SJSA1 (cell line): ENCODE measurements around the gene NLRP1. TPM values are rescaled to one million over a fixed set of nuclear protein-coding genes. Genes with fewer than 3 reads are reported as not detected.

Experiments
- DNase-seq, 2 experiments: peaks; one replicate each; pipeline ENCODE4 v3.0.0-alpha.2; 2015 to 2020; ENCODE audit warnings: low spot score in 2 of 2, low read depth in 1 of 2
- H3K27ac ChIP-seq: fragments of 250-450 bp; sonication (Bioruptor Pico); 2 replicates; pipeline ENCODE4 v1.5.1; 2020; ENCODE audit warnings: mild to moderate bottlenecking, moderate library complexity
- H3K27me3 ChIP-seq: fragments of 250-450 bp; sonication (Bioruptor Pico); replicated peaks from 2 replicates; pipeline ENCODE4 v1.5.1; 2020; ENCODE audit warnings: mild to moderate bottlenecking, moderate library complexity
- H3K36me3 ChIP-seq: fragments of 250-450 bp; sonication (Bioruptor Pico); 2 replicates; pipeline ENCODE4 v1.5.1; 2020; ENCODE audit warnings: mild to moderate bottlenecking
- H3K4me1 ChIP-seq: fragments of 250-450 bp; sonication (Bioruptor Pico); replicated peaks from 2 replicates; pipeline ENCODE4 v1.6.1; 2021; ENCODE audit warnings: mild to moderate bottlenecking
- H3K4me3 ChIP-seq: fragments of 250-450 bp; sonication (Bioruptor Pico); 2 replicates; pipeline ENCODE4 v1.5.1; 2020; ENCODE audit warnings: mild to moderate bottlenecking
- H3K9me3 ChIP-seq: fragments of 250-450 bp; sonication (Bioruptor Pico); replicated peaks from 2 replicates; pipeline ENCODE4 v1.5.1; 2020; ENCODE audit warnings: mild to moderate bottlenecking
- total RNA-seq: library from RNA; depleted of rRNA; stranded (reverse); fragments of >200 nt; shearing (Covaris generic); gene quantifications from 2 replicates; pipeline ENCODE4 v1.2.3, GENCODE V29; 2014

NLRP1 gene
- total RNA-seq, 1 experiment from 2014 or later, result 48.2 TPM

DNA sequence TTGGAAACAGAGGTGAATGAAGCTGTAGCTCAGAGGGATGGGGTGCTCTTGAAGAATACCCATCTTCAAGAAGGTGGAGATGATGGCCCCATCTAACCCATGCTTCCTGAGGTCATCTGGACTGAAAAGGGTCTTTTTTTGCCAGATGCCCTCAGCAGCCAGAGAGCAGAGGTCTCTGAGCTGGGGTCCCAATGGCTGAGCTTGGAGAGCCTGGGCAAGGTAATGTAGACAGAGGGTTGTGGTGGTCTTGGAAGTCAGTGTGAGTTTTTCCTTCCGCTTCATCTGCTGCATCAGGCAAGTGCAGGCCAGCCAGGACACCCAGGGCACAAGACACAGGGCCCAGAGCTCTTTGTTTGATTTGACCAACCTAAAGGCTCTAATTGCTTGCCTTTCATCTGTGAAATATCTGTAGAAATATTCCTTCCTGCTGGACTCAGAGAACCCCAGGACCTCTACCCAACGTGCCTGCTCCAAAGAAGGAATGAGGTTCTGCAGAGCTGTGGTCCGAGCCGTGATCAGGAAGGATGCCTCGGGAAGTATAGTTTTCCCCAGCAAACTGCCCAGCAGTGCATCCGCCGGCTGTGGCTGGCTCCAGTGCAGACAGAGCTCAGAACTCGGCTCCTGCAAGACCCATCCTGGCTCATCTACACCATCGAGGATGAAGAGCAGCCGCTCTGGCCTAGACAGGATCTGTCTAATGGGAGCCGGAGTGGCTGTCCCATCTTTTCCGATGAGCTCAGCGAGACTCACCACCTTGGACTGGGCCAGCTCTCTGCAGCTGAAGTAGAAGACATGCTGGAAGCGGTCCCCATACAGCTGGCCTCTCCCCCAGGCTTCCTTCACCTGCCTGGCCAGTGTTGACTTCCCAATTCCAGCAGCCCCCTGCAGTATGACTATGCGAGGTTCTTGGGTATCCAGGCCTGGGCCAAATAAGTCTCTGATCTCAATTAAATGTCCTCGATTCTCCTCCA, 25.2 kb downstream of the NLRP1 start:
- Histone ChIP-seq H3K9me3 (no peaks in the 10 kb centered on the region), H3K4me3 (no peak overlapping the region), H3K27ac (no peak overlapping the region), H3K27me3 (no peaks in the 10 kb centered on the region), H3K4me1 (no peaks in the 10 kb centered on the region), H3K36me3 (no peaks in the 10 kb centered on the region)
- no peak for DNase-seq

DNA sequence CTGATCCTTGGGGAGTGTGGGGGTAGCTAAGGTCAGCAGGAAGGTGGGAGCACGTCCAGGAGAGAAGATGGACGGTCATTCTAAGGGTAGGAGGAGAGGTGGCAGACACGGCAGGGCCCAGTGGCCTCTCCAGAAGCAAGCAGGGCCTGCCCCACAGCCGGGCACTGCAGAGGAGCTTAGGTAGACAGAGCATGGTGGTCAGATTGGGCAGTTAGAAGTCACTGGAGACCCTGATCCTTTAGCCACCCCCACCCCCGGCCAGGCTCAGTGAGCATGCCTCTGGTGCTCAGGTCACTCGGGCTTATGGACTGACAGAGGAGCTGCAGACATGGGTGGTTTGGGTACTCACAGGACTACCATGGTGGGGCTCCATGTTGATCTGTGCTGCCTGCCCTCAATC, 26.3 kb downstream of the NLRP1 start:
- H3K27ac ChIP-seq, result no peak overlapping the region

GRCh38 chr17:5557485-5557884, 26.8 kb downstream of the NLRP1 start:
- H3K9me3 ChIP-seq, result no peaks in the 10 kb centered on the region
- H3K4me3 ChIP-seq, result no peak overlapping the region
- no peak overlapping the region for H3K27ac ChIP-seq
- H3K4me1 ChIP-seq, result no peaks in the 10 kb centered on the region
- no peaks in the 10 kb centered on the region; the same call in 1 of the 2 replicates for H3K36me3 ChIP-seq
- no peak for DNase-seq
- H3K27me3 ChIP-seq, result no peaks in the 10 kb centered on the region

More for the DNA sequence above, 26.3 kb downstream of the NLRP1 start:
- no peak for DNase-seq
- no peaks in the 10 kb centered on the region for H3K9me3 ChIP-seq
- H3K36me3 ChIP-seq, result no peaks in the 10 kb centered on the region
- no peaks in the 10 kb centered on the region for H3K4me1 ChIP-seq
- H3K27me3 ChIP-seq, result no peaks in the 10 kb centered on the region
- no peak overlapping the region for H3K4me3 ChIP-seq

- no peak for DNase-seq
- Histone ChIP-seq H3K4me3 (no peak overlapping the region), H3K36me3 (no peaks in the 10 kb centered on the region; the same call in 1 of the 2 replicates), H3K27ac (no peak overlapping the region), H3K27me3 (no peaks in the 10 kb centered on the region), H3K9me3 (no peaks in the 10 kb centered on the region), H3K4me1 (no peaks in the 10 kb centered on the region)
These were observed 29.1 kb downstream of the NLRP1 start for GRCh38 chr17:5555254-5555653.

- H3K9me3 ChIP-seq, result no peaks in the 10 kb centered on the region
- no peak for DNase-seq
- no peaks in the 10 kb centered on the region for H3K27me3 ChIP-seq
- H3K4me3 ChIP-seq, result no peak overlapping the region
- no peaks in the 10 kb centered on the region for H3K4me1 ChIP-seq
- H3K27ac ChIP-seq, result no peak overlapping the region
- no peaks in the 10 kb centered on the region; the same call in 1 of the 2 replicates for H3K36me3 ChIP-seq
These were observed 30.8 kb downstream of the NLRP1 start for GRCh38 chr17:5553479-5553878.

GRCh38 chr17:5552841-5553240, 31.5 kb downstream of the NLRP1 start:
- Histone ChIP-seq H3K9me3 (no peaks in the 10 kb centered on the region), H3K4me1 (no peaks in the 10 kb centered on the region), H3K27ac (no peak overlapping the region), H3K27me3 (no peaks in the 10 kb centered on the region), H3K36me3 (no peaks in the 10 kb centered on the region; the same call in 1 of the 2 replicates), H3K4me3 (no peak overlapping the region)
- DNase-seq, result no peak

GRCh38 chr17:5545051-5545987, 39.0 kb downstream of the NLRP1 start:
- H3K4me3 ChIP-seq, result no peak overlapping the region
- H3K4me1 ChIP-seq, result peaks cover 16% of the 10 kb centered on the region
- DNase-seq, result peak; percentile 58 to 72
- H3K36me3 ChIP-seq, result no peaks in the 10 kb centered on the region
- no peak overlapping the region for H3K27ac ChIP-seq
- no peaks in the 10 kb centered on the region for H3K9me3 ChIP-seq
- H3K27me3 ChIP-seq, result no peaks in the 10 kb centered on the region

GRCh38 chr17:5544115-5544514, 40.2 kb downstream of the NLRP1 start:
- Histone ChIP-seq H3K4me3 (no peak overlapping the region), H3K4me1 (peaks cover 16% of the 10 kb centered on the region), H3K9me3 (no peaks in the 10 kb centered on the region), H3K27me3 (no peaks in the 10 kb centered on the region), H3K27ac (no peak overlapping the region), H3K36me3 (no peaks in the 10 kb centered on the region)
- no peak for DNase-seq

GRCh38 chr17:5541610-5542202, 42.6 kb downstream of the NLRP1 start:
- Histone ChIP-seq H3K4me1 (peaks cover 16% of the 10 kb centered on the region), H3K27ac (no peak overlapping the region), H3K36me3 (no peaks in the 10 kb centered on the region), H3K27me3 (no peaks in the 10 kb centered on the region), H3K9me3 (no peaks in the 10 kb centered on the region), H3K4me3 (no peak overlapping the region)
- no peak for DNase-seq

GRCh38 chr17:5540321-5540720, 44.0 kb downstream of the NLRP1 start:
- no peak overlapping the region for H3K27ac ChIP-seq
- H3K27me3 ChIP-seq, result no peaks in the 10 kb centered on the region
- H3K4me3 ChIP-seq, result no peak overlapping the region
- no peaks in the 10 kb centered on the region for H3K9me3 ChIP-seq
- no peak for DNase-seq
- H3K4me1 ChIP-seq, result peaks cover 3% of the 10 kb centered on the region
- H3K36me3 ChIP-seq, result no peaks in the 10 kb centered on the region

DNA sequence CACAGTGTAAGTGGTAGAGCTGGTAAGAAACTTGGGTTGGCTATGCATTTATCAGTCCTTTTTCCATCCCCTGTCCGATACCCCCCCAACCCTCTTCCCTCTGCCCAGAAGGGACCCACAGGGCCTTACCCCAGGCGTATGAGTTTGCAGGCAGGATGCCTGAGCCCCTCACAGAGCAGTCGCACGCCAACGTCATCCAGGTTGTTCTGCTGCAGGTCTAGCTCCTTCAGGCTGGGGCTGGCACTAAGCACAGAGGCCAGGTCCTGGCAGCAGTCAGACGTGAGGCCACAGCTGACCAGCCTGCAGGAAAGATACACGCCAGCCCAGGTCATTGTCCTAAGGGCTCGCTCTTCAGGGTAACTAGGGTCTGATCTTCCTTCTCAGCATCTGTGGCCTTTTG, 45.0 kb downstream of the NLRP1 start:
- H3K4me1 ChIP-seq, result no peaks in the 10 kb centered on the region
- no peaks in the 10 kb centered on the region for H3K27me3 ChIP-seq
- no peaks in the 10 kb centered on the region for H3K9me3 ChIP-seq
- no peak for DNase-seq
- no peak overlapping the region for H3K4me3 ChIP-seq
- no peaks in the 10 kb centered on the region for H3K36me3 ChIP-seq
- no peak overlapping the region for H3K27ac ChIP-seq

DNA sequence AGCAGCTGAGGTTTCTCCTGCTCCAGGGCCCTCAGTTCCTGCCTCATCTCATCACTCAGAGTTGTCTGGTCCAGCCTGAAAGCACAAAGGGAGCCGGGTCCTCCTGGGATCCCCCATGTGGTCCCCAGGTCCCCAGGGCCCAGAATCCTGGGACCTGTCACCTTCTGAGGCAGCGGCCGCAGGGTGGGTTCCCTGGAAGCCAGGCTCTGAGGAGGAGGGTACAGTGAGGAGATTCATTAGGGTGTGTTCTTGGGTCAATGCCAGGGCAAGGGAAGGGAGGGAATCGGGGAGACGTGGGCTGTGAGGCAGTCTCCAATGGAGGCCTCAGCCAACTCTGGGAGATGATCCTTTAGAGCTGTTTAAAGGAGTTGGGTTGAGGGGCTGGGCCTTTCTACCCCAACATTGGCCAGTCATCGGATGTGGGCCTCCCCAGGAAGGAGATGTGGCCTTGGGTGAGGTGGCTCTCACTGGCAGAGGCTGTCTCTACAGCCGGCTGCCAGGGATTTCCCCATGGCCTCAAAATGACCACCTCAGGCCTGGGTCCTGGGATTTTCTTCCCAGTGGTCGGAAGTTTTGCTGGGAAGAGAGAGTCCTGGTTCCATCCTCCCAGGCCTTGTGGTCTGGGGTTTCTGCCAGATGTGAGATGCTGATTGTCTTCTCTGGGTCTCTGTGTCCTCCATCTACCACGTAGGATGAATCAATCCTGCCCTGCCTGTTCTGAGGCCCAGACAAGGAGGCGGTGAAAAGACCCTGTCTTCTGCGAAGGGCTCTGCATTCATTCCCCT, 47.3 kb downstream of the NLRP1 start:
- Histone ChIP-seq H3K9me3 (no peaks in the 10 kb centered on the region), H3K4me3 (no peak overlapping the region), H3K36me3 (no peaks in the 10 kb centered on the region), H3K27ac (no peak overlapping the region), H3K27me3 (no peaks in the 10 kb centered on the region), H3K4me1 (no peaks in the 10 kb centered on the region)
- no peak for DNase-seq

GRCh38 chr17:5535436-5535835, 48.9 kb downstream of the NLRP1 start:
- Histone ChIP-seq H3K4me3 (no peak overlapping the region), H3K36me3 (no peaks in the 10 kb centered on the region), H3K27me3 (no peaks in the 10 kb centered on the region), H3K9me3 (no peaks in the 10 kb centered on the region), H3K27ac (no peak overlapping the region), H3K4me1 (no peaks in the 10 kb centered on the region)
- no peak for DNase-seq
